Vagina (tissue), 2 donors: ENCODE data around the gene FBXO42.

Experiments
- POLR2A ChIP-seq, 2 donors: fragments of 450-650 bp; IDR thresholded peaks; one replicate each; pipeline ENCODE4 v1.6.1; 2017; ENCODE audit warnings: antibody characterized with exemption in 2 of 2, mild to moderate bottlenecking in 2 of 2, moderate library complexity in 2 of 2
- TF ChIP-seq, protein P1 (sequence below), 3 experiments: fragments of 450-650 bp in 2 of 3; fragments of 200-600 bp in 1 of 3; sonication (generic) in 1 of 3; IDR thresholded peaks; one replicate each; pipeline ENCODE4 v1.5.1; 2017 to 2019; ENCODE audit warnings: antibody characterized with exemption in 3 of 3, mild to moderate bottlenecking in 2 of 3, moderate library complexity in 2 of 3

DNA sequence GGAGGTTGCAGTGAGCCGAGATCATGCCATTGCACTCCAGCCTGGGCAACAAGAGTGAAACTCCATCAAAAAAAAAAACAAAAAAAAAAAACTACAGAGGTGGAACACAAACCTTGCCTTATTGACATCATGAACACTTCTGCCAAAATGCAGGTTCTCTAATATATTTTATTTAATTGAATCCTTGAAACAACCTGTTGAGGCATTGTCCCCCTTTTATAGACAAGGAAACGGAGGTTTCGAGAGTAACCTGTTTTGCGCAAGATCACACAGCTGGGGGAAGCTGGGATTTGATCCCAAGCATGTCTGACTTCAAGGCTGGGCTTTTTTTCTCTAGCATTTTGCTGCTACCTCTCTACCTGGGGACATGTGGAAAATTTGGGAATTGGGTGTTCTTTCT, 17.5 kb upstream of the FBXO42 start:
- TF ChIP-seq, protein P1, sequence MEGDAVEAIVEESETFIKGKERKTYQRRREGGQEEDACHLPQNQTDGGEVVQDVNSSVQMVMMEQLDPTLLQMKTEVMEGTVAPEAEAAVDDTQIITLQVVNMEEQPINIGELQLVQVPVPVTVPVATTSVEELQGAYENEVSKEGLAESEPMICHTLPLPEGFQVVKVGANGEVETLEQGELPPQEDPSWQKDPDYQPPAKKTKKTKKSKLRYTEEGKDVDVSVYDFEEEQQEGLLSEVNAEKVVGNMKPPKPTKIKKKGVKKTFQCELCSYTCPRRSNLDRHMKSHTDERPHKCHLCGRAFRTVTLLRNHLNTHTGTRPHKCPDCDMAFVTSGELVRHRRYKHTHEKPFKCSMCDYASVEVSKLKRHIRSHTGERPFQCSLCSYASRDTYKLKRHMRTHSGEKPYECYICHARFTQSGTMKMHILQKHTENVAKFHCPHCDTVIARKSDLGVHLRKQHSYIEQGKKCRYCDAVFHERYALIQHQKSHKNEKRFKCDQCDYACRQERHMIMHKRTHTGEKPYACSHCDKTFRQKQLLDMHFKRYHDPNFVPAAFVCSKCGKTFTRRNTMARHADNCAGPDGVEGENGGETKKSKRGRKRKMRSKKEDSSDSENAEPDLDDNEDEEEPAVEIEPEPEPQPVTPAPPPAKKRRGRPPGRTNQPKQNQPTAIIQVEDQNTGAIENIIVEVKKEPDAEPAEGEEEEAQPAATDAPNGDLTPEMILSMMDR (IDR thresholded peaks at IDR 0.05) = no peak
- TF ChIP-seq POLR2A (IDR thresholded peaks at IDR 0.05) = no peak
